Loucy (cell line): ENCODE measurements around the gene KIF1B.

Experiments
- H2AFZ ChIP-seq: fragments of 200-600 bp; sonication (generic); 2 replicates; pipeline ENCODE4 v1.6.0; 2016; ENCODE audit warnings: antibody characterized with exemption, mild to moderate bottlenecking, low read length, moderate library complexity
- H3F3A ChIP-seq: fragments of 200-600 bp; 2 replicates; pipeline ENCODE4 v1.6.0; 2016; ENCODE audit warnings: antibody characterized with exemption, low read depth, mild to moderate bottlenecking
- H3K27me3 ChIP-seq: fragments of 200-600 bp; sonication (generic); 2 replicates; pipeline ENCODE4 v1.6.1; 2014; ENCODE audit warnings: low read length, mild to moderate bottlenecking; ENCODE audit not compliant: insufficient read depth, poor library complexity, severe bottlenecking
- H3K36me3 ChIP-seq: fragments of 200-600 bp; sonication (generic); 2 replicates; pipeline ENCODE4 v1.6.1; 2016; ENCODE audit warnings: low read length; ENCODE audit not compliant: insufficient read depth
- H3K4me1 ChIP-seq: fragments of 200-600 bp; sonication (generic); 2 replicates; pipeline ENCODE4 v1.5.1; 2014; ENCODE audit warnings: low read length, mild to moderate bottlenecking; ENCODE audit not compliant: insufficient read depth, poor library complexity, severe bottlenecking
- H3K4me2 ChIP-seq: fragments of 200-600 bp; sonication (generic); 2 replicates; pipeline ENCODE4 v1.6.0; 2014; ENCODE audit warnings: antibody characterized with exemption, low read length, low read depth, mild to moderate bottlenecking; ENCODE audit not compliant: poor library complexity, severe bottlenecking
- H3K4me3 ChIP-seq: fragments of 200-600 bp; sonication (generic); 2 replicates; pipeline ENCODE4 v1.5.1; 2014; ENCODE audit warnings: low read length, mild to moderate bottlenecking, mixed read lengths; ENCODE audit not compliant: poor library complexity, severe bottlenecking
- H3K79me2 ChIP-seq: fragments of 200-600 bp; sonication (generic); 2 replicates; pipeline ENCODE4 v1.6.1; 2014; ENCODE audit warnings: low read length; ENCODE audit not compliant: insufficient read depth
- H3K9ac ChIP-seq: fragments of 200-600 bp; sonication (generic); 2 replicates; pipeline ENCODE4 v1.6.0; 2014; ENCODE audit warnings: mild to moderate bottlenecking, low read depth, low read length, moderate library complexity; ENCODE audit not compliant: poor library complexity, severe bottlenecking
- H3K9me2 ChIP-seq: fragments of 200-600 bp; sonication (generic); replicated peaks from 2 replicates; pipeline ENCODE4 v1.6.1; 2016; ENCODE audit warnings: low read depth, low read length, mixed read lengths
- H3K9me3 ChIP-seq: fragments of 200-600 bp; sonication (generic); 2 replicates; pipeline ENCODE4 v1.6.1; 2014; ENCODE audit warnings: mild to moderate bottlenecking, antibody characterized with exemption, low read length, low read depth; ENCODE audit not compliant: insufficient read depth
- H4K20me1 ChIP-seq: fragments of 200-600 bp; sonication (generic); 2 replicates; pipeline ENCODE4 v1.6.0; 2014; ENCODE audit warnings: antibody characterized with exemption, low read length, mild to moderate bottlenecking; ENCODE audit not compliant: insufficient read depth, poor library complexity, severe bottlenecking
- EZH2phosphoT487 ChIP-seq: fragments of 200-600 bp; IDR thresholded peaks from 2 replicates; pipeline ENCODE4 v1.6.1; 2018; ENCODE audit warnings: antibody characterized with exemption, mild to moderate bottlenecking, moderate library complexity, borderline replicate concordance
- TF ChIP-seq, protein P1 (sequence below): fragments of 200-600 bp; sonication (generic); conservative IDR thresholded peaks from 2 replicates; pipeline ENCODE4 v1.5.1; 2014; ENCODE audit warnings: mild to moderate bottlenecking, antibody characterized with exemption, low read length

Gene KIF1B

DNA sequence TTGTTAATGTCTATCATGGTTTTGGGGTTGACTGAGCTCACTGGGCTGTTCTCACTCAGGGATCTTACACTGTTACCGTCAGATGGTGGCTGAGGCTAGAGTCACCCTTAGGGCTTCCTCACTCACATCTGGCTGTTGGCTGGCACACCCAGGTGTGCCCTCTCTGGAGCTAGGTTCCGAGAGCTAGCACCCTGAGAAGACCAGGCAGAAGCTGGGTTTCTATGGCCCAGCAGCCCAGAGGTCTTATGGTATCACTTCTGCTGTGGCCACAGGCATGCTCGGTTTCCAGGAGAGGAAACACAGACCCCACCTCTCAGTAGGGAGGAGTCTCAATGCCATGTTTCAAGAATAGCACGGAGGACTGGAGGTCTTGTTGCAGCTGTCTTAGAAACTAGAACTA lies 20.7 kb upstream of the KIF1B start:
- Histone ChIP-seq H3K27me3 (no peaks in the 10 kb centered on the region), H3K9ac (no peak overlapping the region), H4K20me1 (no peaks in the 10 kb centered on the region), H3K4me3 (no peak overlapping the region), H3K4me2 (no peak overlapping the region), H3K4me1 (peaks cover 6% of the 10 kb centered on the region), H3K79me2 (no peaks in the 10 kb centered on the region), H2AFZ (peak overlapping the region; percentile 60; the same call in 1 of the 2 replicates), H3K36me3 (no peaks in the 10 kb centered on the region), H3K9me3 (no peaks in the 10 kb centered on the region), H3K9me2 (no peaks in the 10 kb centered on the region), H3F3A (no peaks in the 10 kb centered on the region)
- TF ChIP-seq, protein P1, sequence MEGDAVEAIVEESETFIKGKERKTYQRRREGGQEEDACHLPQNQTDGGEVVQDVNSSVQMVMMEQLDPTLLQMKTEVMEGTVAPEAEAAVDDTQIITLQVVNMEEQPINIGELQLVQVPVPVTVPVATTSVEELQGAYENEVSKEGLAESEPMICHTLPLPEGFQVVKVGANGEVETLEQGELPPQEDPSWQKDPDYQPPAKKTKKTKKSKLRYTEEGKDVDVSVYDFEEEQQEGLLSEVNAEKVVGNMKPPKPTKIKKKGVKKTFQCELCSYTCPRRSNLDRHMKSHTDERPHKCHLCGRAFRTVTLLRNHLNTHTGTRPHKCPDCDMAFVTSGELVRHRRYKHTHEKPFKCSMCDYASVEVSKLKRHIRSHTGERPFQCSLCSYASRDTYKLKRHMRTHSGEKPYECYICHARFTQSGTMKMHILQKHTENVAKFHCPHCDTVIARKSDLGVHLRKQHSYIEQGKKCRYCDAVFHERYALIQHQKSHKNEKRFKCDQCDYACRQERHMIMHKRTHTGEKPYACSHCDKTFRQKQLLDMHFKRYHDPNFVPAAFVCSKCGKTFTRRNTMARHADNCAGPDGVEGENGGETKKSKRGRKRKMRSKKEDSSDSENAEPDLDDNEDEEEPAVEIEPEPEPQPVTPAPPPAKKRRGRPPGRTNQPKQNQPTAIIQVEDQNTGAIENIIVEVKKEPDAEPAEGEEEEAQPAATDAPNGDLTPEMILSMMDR, result no peak
- no peak for TF ChIP-seq EZH2phosphoT487

DNA sequence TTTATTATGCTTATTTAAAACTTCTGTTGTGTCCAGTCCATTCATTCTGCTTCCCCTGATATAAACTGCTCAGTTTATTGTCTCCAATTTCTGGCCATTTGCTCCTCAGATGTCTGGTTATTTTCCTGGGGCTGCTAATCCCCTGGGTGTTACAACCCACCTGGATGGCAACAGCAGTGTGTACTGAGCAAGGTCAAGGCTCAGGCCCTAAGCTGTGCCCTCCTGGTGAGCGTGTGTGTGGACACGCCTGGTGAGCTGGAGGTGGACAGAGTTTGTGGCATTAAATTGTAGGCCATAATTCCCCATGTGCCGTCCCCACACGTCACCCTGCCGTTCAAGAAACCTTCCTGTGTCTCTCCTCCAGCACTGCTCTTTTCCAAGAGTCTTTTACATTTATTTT lies 18.1 kb upstream of the KIF1B start:
- no peaks in the 10 kb centered on the region for H3K27me3 ChIP-seq
- no peaks in the 10 kb centered on the region for H3K79me2 ChIP-seq
- no peak overlapping the region for H3K9ac ChIP-seq
- no peak overlapping the region for H2AFZ ChIP-seq
- H4K20me1 ChIP-seq, result no peaks in the 10 kb centered on the region
- no peaks in the 10 kb centered on the region for H3K36me3 ChIP-seq
- no peaks in the 10 kb centered on the region for H3K9me2 ChIP-seq
- H3K4me3 ChIP-seq, result no peak overlapping the region
- no peak overlapping the region for H3K4me2 ChIP-seq
- H3F3A ChIP-seq, result no peaks in the 10 kb centered on the region
- TF ChIP-seq, protein P1, result no peak
- TF ChIP-seq EZH2phosphoT487, result no peak
- H3K4me1 ChIP-seq, result peaks cover 6% of the 10 kb centered on the region
- no peaks in the 10 kb centered on the region for H3K9me3 ChIP-seq

DNA sequence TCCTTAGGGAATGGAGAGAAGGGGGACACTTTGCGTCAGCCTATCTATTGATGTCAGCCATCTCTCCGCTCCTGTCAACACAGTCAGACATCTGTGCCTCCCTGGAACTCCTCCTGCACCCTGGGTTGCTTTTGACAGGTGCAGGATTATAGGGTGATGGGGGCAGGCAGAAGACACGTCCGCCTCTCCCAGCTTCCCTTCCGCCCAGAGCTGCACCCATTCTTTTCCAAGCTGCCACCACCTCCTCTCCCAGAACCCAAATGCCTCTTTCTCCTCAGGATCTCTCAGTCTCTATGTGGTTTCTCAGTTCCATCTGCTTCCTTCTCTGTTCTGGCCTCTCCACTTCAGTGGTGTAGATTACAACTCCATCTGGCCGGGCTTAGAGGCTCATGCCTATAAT lies 17.1 kb upstream of the KIF1B start:
- Histone ChIP-seq H3K4me3 (no peak overlapping the region), H2AFZ (no peak overlapping the region), H3K9me3 (no peaks in the 10 kb centered on the region), H3K27me3 (no peaks in the 10 kb centered on the region), H3K4me2 (no peak overlapping the region), H3K9ac (no peak overlapping the region), H3F3A (no peaks in the 10 kb centered on the region), H3K4me1 (peaks cover 12% of the 10 kb centered on the region), H3K79me2 (no peaks in the 10 kb centered on the region), H3K9me2 (no peaks in the 10 kb centered on the region), H3K36me3 (no peaks in the 10 kb centered on the region), H4K20me1 (no peaks in the 10 kb centered on the region)
- TF ChIP-seq EZH2phosphoT487, result no peak
- TF ChIP-seq, protein P1, result no peak
